HPDE6-E6E7 (cell line): ENCODE results near the gene CCDC197.

Source experiments
- DNase-seq: peaks from one replicate; pipeline ENCODE4 v3.0.0; 2011; ENCODE audit warnings: missing footprints; ENCODE audit errors: extremely low spot score

The CCDC197 gene

DNA sequence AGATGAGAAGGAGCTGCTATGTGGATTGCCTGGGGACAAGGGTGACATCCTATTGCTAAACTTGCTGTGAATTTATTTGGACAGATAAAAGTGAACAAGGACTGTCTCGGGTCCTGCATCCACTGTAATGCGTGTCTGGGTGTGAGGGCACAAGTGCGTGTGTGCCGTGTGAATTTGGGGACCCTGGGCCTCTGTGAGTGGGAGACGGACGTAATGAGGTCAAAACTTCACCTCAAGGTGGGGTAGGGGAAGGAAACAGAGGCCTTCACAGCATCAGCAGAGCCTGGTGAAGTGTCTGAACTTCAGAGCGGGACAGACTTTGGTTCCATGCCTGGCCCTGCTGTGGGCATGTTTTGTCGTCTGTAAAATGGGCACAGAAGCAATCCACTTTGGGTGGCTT lies 35.5 kb upstream of the CCDC197 start:
- no peak for DNase-seq

DNA sequence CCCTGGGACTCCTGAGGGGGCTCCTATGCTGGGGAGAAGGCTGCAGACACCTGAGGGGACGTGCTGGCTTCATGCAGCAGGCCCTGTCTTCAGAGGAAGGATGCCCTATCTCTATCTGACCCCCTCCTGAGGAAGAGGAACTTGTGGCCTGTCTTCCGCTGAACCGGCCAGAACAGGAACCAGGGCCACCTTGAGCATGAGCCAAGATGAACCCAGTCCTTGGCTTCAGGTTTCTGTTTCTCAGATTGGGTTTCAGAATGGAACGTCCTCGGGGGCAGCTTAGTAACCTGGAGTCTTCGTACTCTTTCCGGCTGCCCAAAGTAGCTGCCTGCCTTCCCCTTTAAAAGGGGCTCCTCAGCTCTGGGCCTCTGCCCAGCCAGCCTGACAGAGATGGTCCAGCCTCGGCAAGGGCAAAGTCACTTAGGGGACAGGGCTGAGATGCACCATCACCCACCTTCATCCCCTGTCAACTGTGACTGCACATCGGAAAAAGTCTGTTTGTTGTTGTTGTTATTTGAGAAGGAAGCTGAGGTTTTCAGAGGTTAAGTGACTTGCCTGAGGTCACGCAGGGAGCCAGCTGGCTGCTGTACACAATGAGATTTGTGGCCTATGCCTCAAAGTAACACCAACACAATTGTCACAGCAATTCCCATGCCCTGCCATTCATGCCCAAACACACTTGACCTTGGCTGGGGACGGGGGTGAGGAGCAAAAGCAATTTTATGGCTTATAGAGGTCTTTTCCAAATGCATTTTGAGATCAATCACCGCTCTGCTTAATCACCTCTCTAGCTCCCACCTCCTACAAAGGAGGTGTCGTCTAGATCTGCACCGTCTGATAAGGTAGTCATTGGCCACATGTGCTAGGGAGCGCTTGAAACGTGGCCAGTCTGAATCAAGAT lies 34.1 kb upstream of the CCDC197 start:
- DNase-seq: no peak

DNA sequence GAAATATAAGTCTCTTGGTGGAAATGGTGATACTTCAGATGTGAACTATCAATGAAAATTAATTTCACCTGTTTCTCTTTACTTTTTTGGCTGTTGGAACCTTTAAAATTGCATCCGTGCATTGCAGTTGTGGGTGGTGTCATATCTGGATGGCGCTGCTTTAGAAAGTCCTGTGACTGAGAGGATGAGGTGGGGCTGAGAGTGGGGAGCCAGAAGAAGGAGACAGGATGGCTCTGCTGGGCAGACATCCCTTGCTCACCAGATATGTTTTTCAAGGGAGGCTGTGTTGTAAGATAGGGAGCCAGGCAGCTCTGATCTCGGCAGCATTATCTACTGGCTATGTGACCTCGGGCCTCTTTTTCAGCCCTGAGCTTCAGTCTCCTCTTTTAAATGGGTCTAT lies 33.4 kb upstream of the CCDC197 start:
- DNase-seq: no peak

DNA sequence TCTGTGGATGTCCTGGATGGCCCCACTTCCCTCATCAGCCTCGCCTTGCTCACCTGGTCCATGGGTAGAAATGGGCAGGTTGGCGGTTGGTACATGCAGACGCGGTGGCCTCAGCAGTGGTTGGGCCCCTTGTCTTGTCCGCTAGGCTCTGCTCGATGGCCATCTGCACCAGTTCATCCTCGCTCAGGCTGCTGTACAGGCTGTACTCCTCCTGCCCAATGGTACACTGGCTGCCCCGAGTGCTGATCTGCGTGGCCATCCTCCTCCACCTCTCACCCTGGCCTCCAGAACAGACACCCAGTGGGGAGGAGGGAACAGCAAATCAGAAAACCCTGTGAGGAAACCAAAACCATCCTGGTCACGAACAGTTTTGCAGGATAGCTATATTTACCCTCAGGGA lies 32.8 kb upstream of the CCDC197 start:
- no peak for DNase-seq

DNA sequence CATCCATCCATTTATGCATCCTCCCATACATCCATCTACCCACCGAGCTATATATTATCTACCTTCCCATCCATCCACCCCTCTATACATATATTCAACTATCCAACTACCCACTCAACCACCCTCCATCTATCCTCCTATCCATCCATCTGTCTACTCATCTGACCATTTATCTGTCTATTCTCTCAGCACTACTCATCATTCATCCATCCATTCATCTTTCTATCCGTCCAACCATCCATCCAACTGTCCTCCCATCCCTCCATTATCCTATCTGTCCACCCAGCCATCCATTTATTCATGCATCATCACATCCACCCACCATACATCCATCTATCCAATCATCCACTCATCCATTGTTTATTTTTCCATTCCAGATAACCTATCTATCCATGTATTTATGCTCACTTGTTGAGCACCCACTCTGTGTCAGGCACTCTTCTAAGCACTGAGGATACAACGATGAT lies 32.2 kb upstream of the CCDC197 start:
- DNase-seq: no peak

DNA sequence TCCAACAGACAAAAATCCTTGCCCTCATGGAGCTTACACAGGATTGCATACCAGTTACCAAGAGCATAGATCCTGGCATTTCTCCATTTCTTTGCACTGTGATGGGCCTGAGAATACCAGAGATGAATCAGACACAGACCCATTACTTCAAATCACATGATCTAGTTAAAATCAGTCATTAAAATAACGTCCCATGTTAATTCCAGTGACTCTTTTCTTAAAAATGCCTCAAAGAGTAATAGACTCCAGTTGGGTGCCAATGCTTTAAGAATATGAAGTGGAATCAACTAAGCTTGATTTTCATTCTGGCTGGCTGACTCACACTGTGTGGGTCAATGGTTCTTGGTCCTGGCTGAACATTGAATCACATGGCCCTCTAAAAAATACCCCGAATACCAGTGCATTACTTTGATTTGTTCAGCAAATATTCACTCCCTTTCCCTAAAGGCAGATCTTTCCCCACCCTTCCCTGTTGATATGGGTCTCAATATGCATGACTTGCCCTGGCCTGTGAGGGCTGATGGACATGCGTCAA lies 31.7 kb upstream of the CCDC197 start:
- DNase-seq: peak; percentile 67

DNA sequence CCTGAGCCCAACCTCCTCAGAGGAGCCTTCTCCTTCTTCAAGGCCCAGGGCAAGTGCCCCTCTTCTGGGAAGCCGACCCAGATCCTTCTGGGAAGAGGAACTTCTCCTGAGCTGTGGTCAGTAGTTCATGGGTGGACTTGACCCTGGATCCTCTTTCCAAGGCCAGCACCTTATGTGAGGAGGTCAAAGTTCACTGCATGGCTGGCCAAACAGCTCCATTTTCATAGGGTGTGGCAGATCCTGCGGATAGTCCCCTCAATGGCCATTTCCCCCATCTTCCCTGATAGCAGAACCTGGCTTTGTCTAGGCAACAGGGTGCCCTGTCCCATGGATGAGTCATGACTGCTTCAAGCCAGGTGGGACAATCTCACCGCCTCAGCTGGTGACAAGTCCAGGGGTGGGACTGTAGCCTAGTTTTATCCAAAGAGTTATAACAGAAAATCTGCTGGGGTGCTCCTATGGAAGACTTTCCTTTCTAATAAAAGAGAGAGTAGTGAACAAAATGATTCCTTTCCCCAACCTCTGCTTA lies 31.1 kb upstream of the CCDC197 start:
- no peak for DNase-seq

DNA sequence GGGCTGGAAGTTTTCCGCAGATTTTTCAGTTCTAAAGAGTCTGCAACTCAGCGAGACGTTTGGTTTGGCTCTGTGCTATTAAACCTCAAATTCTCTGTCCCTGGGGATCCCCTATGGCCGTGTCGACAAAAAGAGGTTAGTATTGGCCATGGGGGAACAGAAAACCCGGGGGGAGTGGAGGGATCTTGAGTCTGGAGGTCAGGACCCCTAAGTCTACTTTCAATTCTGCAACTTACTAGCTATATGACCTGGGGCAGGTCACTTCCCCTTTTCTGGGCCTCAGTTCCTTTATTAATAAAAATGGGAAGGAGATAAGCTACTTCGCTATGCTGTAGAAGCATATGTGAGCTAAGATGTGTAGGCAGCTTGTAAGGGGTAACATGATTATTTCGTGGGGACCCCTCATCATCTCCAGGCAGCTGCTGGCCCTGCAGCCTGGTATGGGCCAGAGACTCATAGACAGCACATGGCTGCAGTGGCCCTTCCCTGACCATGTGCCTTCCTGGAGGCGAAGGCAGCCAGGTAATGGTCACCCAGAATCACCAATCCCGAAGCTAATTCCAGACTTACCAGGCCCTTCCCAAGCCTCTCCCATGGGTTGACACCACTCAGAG lies 29.4 kb upstream of the CCDC197 start:
- DNase-seq: no peak

DNA sequence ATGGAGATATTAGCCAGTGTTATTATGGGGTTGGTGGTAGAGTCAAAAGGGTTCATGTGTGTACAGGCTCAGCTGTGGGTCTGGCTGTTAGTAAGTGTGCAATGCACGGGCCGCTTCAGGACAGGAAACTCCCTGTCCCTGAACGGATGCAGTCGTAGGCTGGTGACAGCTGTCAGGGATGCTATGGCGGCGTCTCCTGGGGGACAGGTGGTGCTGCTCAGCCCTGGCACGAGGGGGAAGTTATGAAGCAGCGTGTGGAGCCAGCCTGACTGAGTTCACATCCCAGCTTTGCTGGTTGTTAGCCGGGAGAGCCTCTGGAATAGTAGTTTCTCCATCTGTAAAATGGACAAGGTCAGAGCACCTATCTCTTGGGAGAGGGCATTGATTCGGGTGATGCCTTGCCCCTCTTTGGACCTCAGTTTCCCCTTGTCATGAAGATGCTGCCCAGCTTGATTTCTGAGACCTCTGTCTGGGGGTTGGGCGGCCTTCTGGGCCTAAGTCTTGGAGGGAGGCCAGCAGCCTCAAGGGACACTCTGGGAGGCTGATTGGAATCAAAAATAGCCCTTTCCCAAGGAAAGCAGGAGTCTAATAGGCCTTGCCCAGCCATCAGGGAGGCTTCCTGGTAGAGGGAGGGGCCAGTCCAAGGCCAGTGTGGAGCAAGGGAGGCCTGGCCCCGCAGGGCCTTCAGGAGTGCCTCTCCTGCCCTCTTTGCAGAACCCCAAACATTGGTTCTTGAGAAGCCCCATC lies 27.8 kb upstream of the CCDC197 start:
- DNase-seq: no peak

DNA sequence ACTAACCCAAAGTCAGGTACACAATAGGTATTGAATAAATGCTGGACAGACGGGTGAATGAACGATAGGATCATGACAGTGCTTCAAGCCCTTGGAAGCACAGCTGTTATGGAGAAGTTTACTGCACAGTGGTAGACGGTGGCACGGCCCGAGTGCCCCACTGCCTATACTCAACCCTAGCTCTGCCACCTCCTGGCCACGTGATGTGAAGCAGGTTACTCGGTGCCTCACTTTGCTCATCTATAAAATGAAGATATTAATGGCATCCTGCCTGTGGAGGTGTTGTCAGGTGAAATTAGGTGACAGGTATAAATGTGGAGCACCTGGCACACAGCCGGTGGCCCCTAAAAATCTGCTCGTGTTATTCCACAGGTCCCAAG lies 26.5 kb upstream of the CCDC197 start:
- DNase-seq: no peak

DNA sequence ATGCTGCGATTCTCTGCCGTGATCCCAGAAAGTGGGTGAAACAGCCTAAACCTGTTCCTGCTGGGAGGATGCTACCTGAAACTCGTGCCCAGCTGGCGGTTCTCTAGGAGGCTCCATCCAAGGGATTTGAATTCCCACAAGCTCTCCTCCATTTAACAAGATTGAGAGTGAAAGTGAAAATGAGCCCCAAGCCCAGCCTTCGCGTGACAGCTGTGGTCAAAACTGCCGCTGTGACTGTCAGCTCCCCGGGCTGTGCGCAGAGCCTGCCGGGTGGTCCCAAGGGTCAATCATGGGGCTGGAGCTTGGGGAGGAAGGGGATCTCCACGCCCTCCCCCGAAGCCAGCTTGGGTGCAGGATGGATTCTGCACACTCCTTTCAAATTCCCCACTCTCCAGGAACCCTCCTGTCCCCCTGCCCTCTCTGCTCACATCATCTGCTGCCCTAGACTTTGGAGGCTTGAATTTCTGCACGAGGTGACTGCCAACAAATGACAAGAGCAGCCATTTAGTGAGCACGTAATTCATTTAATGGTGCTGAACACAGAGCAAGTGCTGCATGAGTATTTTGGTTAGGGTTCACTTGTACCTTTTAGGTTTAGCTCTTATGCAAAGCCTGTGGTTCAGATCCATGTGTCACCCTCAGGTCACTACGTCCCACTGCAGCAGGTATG lies 26.0 kb upstream of the CCDC197 start:
- DNase-seq: no peak

DNA sequence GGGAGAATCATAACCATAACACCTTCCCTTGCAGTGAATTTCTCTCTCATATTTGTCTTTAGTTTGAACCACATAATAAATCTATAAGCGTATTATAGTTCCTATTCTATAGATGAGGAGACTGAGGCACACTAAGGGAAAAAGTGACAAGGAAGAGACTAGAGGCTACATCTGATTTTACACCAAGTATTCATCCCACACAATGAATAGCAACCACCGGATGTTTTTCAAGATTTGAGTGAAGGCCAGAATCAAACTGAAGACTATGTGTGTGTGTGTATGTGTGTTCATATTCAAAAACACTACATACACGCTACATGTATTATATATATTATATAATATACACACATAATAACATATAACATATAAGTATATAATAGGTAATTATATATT lies 25.5 kb upstream of the CCDC197 start:
- DNase-seq: no peak

DNA sequence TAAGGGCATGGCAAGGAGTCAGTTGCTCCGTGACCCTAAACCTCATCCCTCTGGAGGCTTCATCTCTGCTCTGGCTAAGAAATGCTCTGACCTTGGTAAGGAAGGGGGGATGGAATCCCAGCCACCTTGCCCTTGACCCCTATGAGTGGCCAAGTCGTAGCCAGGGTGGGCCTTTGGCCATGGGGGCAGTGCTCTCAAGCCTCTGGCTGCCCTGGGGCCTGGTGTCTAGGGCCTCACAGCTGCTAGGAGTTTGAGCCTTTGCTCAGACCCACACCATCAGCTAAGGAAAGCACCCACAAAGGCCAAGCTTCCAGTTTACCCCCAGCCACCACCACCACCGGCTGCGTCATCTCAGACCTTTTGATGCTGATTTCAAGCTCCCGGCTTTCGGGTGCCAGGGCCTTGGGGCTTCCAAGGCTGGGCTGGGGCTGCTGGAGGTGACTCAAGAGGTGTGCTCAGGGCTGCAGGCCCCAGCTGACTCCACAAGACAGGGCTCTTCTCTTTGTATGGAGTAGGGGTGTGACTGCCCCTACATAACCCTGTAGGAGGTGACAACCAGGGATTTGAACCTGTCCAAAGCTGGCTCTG lies 24.4 kb upstream of the CCDC197 start:
- no peak for DNase-seq

DNA sequence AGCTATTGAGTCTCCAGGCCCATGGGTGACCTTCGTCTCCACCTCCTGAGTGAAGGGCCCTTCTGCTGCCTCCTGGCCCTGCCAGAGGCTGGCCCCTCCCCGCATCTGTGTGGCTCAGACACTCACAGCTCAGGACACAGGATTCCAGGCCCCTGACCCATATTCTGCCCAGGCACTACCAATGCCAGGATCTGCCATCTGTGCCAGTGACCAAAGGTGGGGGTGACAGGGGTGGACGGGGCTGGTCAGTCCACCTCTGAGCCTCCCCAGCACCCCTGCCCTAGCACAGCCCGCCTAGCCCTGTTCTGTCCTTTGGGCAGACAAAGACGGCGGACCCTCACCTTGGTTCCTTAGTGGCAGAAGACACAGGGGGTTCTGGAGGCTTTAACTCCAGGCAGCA lies 23.5 kb upstream of the CCDC197 start:
- no peak for DNase-seq

DNA sequence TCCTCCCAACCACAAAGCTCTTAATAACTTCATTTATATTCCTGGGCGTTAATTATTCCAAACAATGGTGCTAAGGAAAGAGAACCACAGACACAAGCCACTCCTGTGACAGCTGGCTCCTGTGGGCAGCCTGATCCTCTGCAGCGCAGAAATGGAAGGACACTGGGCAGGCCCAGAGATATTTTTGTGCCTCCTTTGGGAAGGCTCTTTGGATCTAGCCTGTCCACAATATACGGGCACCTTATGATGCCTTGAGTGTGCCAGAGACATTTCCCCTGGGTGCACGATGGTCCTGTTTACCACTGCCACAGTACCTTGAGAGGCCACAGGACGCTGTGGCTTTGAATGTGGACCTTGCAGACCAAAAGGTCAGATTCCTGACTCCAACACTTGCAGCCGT lies 22.8 kb upstream of the CCDC197 start:
- no peak for DNase-seq

DNA sequence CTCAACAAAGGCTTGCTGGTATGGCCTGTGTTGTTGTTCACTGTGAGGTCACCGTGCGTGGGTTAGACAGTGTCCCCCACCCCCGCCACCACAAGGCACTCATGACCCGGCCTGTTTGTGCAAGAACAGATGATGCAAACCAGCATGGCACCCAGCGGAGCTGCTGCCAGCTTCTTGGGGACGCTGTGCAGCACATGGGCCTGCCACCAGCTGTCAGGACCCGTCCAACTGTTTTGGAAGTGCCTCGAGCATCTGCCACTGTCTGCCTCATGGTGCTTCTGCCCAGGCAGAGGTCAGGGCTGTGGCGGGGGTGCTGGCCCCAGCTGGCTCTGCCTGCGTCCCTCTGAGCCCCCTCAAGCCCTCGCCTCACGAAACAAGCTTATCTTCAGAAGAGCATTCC lies 22.3 kb upstream of the CCDC197 start:
- no peak for DNase-seq

DNA sequence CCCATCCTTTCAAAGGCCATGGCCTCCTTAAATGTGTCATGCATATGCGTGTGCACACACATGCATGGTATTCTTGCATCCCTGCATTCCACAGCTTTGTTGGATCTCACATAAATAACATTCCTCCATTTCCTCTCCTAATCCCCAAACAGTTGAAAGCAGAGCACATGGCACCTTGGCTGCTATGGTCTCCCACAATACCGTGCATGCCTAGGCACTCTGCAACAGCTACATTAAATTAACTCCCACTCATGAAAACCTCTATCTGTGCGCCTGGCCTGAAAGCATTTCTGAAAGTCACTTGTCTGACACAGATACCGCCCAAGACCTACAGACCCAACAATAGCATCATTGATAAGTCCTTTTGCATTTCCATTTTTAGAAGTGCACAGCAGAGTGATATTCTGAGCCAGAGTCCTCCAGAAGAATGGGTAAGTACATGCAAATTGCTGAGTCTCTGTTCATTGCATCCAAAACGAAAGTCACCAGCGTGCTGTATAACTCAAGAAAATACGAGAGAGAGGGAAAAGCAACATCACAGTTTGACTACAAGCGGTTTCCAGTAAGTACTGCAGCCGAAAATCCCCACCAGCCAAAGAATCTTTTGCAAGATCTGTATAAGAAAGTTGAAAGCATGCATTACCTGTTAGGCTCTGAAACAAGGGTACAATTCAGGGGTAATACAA lies 21.2 kb upstream of the CCDC197 start:
- no peak for DNase-seq

DNA sequence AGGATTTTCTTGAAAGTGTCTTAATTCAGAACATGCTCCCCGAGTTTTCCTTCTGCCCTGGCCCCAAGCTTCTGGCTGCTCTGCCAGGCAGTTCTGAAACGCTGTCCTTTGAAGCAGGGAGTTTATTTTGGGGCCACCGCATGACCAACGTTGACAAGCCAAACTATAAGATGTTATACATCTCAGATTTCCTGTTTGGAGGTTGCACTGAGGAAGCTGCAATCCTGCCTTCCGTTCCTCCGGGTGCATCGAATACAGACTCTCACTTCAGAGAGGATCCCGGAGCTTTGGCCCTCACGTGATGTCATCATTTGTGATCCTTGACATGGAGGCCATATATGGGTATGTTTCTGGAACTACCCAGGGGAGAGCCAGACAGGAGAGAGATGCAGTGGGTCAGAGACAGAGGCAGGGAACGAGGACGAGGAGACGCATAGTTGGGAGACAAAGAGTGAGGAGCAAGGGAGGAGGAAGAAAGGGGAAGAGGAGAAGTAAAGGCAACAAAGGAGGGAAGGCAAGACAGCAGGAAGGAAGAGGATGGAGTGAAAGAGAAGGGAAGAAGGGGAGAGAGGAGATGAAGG lies 20.5 kb upstream of the CCDC197 start, which contains the start of gene ASB2:
Gene ASB2 (minus strand): TSS at position 94 of the 581 bp plus-strand sequence. CDS start 12,031 bp downstream, outside the sequence.
- DNase-seq: no peak

DNA sequence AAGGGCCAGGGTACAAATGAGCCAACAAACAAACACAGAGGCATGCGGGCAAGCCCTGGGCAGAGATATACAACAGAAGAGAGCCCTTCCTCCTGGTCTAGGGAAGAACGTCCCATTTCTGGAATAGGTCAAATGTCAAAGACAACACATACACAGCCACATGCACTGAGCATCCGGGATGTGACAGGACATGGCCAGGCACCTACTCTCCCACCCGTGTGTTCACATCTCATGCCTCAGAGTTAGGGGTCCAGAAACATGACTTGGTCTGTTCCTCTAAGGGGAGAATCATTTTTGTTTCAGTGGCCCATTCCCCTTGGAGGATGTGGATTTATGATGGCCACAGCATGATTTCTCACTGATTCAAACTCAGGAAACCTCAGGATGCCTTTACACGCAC lies 19.9 kb upstream of the CCDC197 start:
- no peak for DNase-seq
